ENCODE data around the gene DPM3. TPM values are rescaled to one million over a fixed set of nuclear protein-coding genes. Genes with fewer than 3 reads are reported as not detected.

The DPM3 gene
- total and polyA plus RNA-seq, 8 donors, result 19.6 to 91.0 (median 29.1) TPM

DNA sequence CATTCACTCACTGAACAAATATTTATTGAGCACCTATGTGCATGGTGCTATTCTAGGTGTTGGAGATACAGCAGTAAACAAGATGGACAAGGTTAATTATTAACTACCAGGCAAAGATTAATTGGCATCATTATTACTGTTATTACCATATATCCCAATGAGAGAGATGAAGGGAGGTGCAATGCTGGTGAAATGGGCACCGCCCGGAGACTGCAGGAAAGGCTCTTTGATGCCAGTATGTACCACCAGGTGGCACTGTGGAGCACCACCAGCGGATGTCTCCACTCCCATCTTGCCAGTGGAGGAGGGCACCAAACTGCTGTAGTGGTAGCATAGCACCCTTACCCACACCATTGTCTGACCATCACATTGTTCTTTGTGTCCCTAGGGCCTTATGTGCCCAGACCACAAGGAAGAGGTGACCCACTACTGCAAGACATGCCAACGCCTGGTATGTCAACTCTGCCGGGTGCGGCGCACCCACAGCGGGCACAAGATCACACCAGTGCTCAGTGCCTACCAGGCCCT is 36.3 kb upstream of the DPM3 start:
- peak overlapping the region; percentile 15 to 24 for H3K27ac ChIP-seq
- H3K27me3 ChIP-seq, result peaks cover 0 to 19% of the 10 kb centered on the region in 2 donors
- H3K9me3 ChIP-seq, result no peaks in the 10 kb centered on the region
- peaks cover 11 to 60% of the 10 kb centered on the region in 2 donors for H3K4me1 ChIP-seq
- no peak overlapping the region for H3K4me3 ChIP-seq
- DNase-seq (peak in 3 of 4 donors; percentile 83 to 92 (median 86)), ATAC-seq (peak; percentile 73)
- intact Hi-C loops (cut with DNase I), result no loop called here
- TF ChIP-seq, protein P1, sequence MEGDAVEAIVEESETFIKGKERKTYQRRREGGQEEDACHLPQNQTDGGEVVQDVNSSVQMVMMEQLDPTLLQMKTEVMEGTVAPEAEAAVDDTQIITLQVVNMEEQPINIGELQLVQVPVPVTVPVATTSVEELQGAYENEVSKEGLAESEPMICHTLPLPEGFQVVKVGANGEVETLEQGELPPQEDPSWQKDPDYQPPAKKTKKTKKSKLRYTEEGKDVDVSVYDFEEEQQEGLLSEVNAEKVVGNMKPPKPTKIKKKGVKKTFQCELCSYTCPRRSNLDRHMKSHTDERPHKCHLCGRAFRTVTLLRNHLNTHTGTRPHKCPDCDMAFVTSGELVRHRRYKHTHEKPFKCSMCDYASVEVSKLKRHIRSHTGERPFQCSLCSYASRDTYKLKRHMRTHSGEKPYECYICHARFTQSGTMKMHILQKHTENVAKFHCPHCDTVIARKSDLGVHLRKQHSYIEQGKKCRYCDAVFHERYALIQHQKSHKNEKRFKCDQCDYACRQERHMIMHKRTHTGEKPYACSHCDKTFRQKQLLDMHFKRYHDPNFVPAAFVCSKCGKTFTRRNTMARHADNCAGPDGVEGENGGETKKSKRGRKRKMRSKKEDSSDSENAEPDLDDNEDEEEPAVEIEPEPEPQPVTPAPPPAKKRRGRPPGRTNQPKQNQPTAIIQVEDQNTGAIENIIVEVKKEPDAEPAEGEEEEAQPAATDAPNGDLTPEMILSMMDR (IDR thresholded peaks at IDR 0.05), result peak; percentile 96 to 98
- H3K36me3 ChIP-seq, result no peaks in the 10 kb centered on the region

DNA sequence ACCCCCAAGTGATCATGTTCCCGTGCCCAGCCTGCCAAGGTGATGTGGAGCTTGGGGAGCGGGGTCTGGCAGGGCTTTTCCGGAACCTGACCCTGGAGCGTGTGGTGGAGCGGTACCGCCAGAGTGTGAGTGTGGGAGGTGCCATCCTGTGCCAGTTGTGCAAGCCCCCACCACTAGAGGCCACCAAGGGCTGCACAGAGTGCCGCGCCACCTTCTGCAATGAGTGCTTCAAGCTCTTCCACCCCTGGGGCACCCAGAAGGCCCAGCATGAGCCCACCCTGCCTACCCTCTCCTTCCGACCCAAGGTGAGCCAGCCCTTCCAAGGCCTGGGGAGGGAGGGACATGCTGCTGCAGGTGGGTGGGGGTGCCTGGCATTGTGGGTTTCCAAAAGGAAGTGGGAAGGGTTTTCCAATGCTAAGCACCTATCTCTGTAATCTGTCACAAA is 35.6 kb upstream of the DPM3 start:
- intact Hi-C loops (cut with DNase I), result no loop called here
- Histone ChIP-seq H3K36me3 (peaks cover 0 to 2% of the 10 kb centered on the region in 2 donors), H3K27ac (no peak overlapping the region), H3K4me1 (peaks cover 11 to 63% of the 10 kb centered on the region in 2 donors), H3K9me3 (no peaks in the 10 kb centered on the region), H3K27me3 (peaks cover 0 to 19% of the 10 kb centered on the region in 2 donors), H3K4me3 (no peak overlapping the region)
- TF ChIP-seq, protein P1 (IDR thresholded peaks at IDR 0.05), result no peak
- DNase-seq (peak in 1 of 4 donors; percentile 65), ATAC-seq (no peak)

DNA sequence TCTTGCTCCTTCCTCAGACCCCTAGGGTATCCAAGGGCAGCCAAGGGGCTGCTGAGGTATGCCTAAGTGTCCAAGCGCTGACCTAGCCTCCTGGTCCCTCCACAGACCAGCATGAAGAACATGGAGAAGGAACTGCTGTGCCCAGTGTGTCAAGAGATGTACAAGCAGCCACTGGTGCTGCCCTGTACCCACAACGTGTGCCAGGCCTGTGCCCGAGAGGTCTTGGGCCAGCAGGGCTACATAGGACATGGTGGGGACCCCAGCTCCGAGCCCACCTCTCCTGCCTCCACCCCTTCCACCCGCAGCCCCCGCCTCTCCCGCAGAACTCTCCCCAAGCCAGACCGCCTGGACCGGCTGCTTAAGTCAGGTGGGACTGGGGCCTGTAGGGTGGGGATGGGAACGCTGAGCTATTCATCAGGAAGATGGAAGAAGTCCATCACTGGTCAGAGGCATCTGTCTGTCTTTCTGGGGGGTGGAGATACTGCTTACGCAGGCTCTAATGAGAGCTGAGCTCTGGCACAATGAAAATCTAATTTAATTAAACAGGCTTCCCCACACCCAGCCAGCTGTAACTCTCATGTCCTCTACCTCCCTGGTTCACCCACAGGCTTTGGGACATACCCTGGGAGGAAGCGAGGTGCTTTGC is 35.1 kb upstream of the DPM3 start:
- Histone ChIP-seq H3K4me1 (peaks cover 11 to 63% of the 10 kb centered on the region in 2 donors), H3K4me3 (no peak overlapping the region), H3K27me3 (peaks cover 0 to 19% of the 10 kb centered on the region in 2 donors), H3K9me3 (no peaks in the 10 kb centered on the region), H3K36me3 (peaks cover 0 to 7% of the 10 kb centered on the region in 2 donors), H3K27ac (no peak overlapping the region)
- TF ChIP-seq, protein P1 (IDR thresholded peaks at IDR 0.05), result no peak
- DNase-seq (peak in 1 of 4 donors; percentile 79), ATAC-seq (no peak)
- intact Hi-C loops (cut with DNase I), result no loop called here

DNA sequence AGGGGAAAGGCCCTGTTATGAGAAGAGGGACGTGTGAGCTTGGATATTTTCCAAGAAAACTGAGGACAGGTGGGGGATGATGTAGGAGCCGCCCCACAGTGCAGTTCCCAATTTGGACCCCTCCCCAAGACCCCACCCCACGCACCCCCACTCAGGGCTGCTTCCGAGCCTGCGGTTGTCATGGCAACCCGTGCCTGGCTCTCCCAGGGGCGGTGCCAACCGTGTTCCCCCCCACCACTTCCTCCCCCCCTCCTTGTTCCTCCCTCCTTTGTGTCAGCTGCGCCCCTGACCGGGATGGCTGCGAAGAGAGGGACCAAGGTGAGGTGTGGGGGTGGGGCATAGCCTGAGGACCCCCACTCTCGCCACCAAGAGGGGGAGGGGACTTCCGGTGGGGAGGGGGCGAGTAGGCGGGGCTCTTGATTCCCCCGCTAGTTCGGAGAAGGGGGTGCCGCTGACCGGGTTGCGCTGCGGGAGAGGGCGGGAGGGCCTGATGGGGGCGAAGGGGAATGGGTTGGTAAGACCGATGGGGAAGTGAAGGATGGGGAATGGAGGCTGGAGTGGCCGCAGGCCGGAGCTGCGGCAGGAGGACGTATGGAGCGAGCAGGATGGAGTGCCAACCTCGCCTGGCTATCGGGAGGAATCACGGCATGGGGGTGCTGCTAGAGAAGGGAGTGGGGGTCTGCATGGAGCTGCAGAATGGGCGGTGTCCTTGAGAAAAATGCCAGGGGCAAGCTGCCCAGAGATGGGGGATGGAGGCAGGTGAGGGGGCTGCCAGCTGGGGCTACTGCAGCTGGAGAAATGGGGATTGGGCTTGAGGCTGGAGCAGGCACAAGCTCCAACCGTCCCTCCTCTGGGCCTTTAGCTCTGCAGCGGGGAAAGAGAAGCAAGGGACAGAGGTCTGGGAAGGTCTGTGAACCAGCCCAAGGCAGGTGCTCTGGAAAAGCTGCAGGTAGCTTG is 34.3 kb upstream of the DPM3 start:
- intact Hi-C loops (cut with DNase I), result no loop called here
- DNase-seq, result peak in 1 of 4 donors; percentile 77
- peaks cover 0 to 19% of the 10 kb centered on the region in 2 donors for H3K27me3 ChIP-seq
- H3K9me3 ChIP-seq, result no peaks in the 10 kb centered on the region
- H3K27ac ChIP-seq, result no peak overlapping the region
- peak overlapping the region in 1 of 2 donors; percentile 80 for H3K4me3 ChIP-seq
- peaks cover 0 to 14% of the 10 kb centered on the region in 2 donors for H3K36me3 ChIP-seq
- ATAC-seq, result no peak
- H3K4me1 ChIP-seq, result peaks cover 11 to 63% of the 10 kb centered on the region in 2 donors
- TF ChIP-seq, protein P1 (IDR thresholded peaks at IDR 0.05), result no peak

All from left lung (tissue), 10 donors.